Mucosa of descending colon (tissue), 3 donors: ENCODE data around the gene STEAP3. TPM values are rescaled to one million over a fixed set of nuclear protein-coding genes. Genes with fewer than 3 reads are reported as not detected.

Experiments used
- ATAC-seq: fragments of 200-7000 bp; cut with Tn5 transposase; one replicate; pipeline ENCODE4 v1.9.1; 2020; ENCODE audit warnings: mild to moderate bottlenecking, moderate library complexity
- DNase-seq, 3 donors: peaks; one replicate each; pipeline ENCODE4 v3.0.0-alpha.2; 2020
- H3K36me3 ChIP-seq: fragments of 200-600 bp; one replicate; pipeline ENCODE4 v1.8.0; 2021; ENCODE audit warnings: low read depth, mild to moderate bottlenecking
- H3K4me1 ChIP-seq: fragments of 200-600 bp; one replicate; pipeline ENCODE4 v1.8.0; 2021; ENCODE audit warnings: low read depth, mild to moderate bottlenecking
- H3K4me3 ChIP-seq: fragments of 200-600 bp; one replicate; pipeline ENCODE4 v1.8.0; 2021; ENCODE audit warnings: mild to moderate bottlenecking
- H3K9me3 ChIP-seq: fragments of 200-600 bp; one replicate; pipeline ENCODE4 v1.8.0; 2021; ENCODE audit warnings: mild to moderate bottlenecking
- CTCF ChIP-seq: fragments of 200-600 bp; IDR thresholded peaks from one replicate; pipeline ENCODE4 v1.8.0; 2022; ENCODE audit warnings: antibody characterized with exemption, mild to moderate bottlenecking
- intact Hi-C, 2 donors: fragments of 100-400 bp; cut with DNase I in 1 of 2; cut with micrococcal nuclease in 1 of 2; formaldehyde crosslinking; loops; one replicate each; pipeline versions ENCODE4 v1.11.0 to v1.11.1; 2022; cut with DNase I, micrococcal nuclease
- total RNA-seq, 3 donors: library from RNA; stranded (reverse); fragmentation: NEBNext Ultra II Directional in 2 of 3; extraction: Animal tissue kit (Norgen Biotek cat#: 25700) in 2 of 3; gene quantifications; one replicate each; pipeline versions ENCODE4 v1.2.1 to v1.2.4, GENCODE V29; 2021 to 2023
- donor health status: DM: no; HTN: no; CAD: no; lungs with moderate emphysema.
- donor health status: DM: no; HTN: no; CAD: no.
- donor health status: DM: no; HTN: yes; CAD: no.

STEAP3 gene
- total RNA-seq, 3 donors from 2014 or later, result 13.9 to 28.9 (median 15.3) TPM

DNA sequence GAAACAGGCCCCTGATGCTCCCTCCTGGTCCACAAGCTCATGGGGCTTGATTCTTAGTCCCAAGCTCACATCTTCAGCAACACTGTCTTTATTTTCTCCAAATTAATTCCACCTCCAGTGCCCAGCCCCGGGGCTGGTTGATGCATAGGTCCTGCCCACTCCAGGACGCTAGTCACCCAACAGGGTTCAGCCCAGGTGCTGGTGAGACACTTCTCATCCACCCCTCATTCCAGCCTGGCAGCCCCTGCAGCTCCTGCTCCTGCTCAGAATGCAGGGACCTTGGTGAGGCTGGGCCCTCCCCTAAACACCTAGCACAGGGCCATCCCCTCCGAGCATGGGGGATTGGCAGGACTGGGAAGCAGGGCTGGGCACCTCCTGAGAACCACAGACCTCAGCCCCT is 25.7 kb downstream of the STEAP3 start:
- Histone ChIP-seq H3K36me3 (no peaks in the 10 kb centered on the region), H3K4me1 (no peaks in the 10 kb centered on the region), H3K9me3 (no peaks in the 10 kb centered on the region), H3K4me3 (no peak overlapping the region)
- TF ChIP-seq CTCF, result no peak
- intact Hi-C loops, result no loop called here
- no peak for ATAC-seq
- DNase-seq, result no peak

DNA sequence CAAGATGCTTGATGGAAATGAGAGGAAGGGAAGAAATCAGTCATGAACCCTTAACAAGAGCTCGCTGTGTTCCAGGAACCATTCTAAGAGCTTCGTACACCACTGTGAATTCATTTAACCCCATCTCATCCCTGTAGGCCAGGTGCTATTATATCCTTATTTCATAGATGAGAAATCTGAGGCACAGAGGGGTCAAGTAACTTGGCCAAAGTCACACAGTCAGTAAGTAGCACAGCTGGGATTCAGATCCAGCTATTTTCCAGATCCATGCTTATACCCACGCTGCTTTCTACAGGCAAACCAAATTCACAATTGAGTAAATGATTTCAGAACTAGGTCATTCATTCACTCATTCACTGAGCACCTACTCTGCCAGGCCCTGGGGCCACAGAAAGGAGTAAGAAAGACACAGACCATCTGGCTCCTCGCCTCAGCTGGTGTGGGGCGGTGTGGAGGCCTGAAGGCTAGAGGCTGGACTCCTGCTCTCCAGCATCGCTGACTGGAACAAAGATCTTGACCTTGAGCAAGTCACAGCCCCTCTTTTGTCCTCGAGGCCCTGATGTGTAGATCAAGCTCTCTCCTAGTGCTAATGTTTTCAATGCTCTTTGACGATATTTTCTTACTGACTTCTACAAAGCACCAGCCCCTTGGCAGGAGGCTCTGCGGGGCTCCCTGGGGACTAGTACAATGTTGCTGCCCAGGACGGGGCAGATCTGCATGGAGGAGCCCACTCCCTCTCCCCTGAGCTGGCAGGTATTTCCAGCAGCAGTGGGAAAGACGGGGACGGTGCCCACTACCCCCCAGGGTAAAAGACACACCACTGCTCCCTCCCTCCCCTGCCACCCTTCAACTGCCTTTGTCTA is 26.5 kb downstream of the STEAP3 start:
- Histone ChIP-seq H3K36me3 (no peaks in the 10 kb centered on the region), H3K9me3 (no peaks in the 10 kb centered on the region), H3K4me1 (no peaks in the 10 kb centered on the region), H3K4me3 (no peak overlapping the region)
- ATAC-seq, result no peak
- DNase-seq, result no peak
- TF ChIP-seq CTCF, result no peak
- intact Hi-C loops, result no loop called here

DNA sequence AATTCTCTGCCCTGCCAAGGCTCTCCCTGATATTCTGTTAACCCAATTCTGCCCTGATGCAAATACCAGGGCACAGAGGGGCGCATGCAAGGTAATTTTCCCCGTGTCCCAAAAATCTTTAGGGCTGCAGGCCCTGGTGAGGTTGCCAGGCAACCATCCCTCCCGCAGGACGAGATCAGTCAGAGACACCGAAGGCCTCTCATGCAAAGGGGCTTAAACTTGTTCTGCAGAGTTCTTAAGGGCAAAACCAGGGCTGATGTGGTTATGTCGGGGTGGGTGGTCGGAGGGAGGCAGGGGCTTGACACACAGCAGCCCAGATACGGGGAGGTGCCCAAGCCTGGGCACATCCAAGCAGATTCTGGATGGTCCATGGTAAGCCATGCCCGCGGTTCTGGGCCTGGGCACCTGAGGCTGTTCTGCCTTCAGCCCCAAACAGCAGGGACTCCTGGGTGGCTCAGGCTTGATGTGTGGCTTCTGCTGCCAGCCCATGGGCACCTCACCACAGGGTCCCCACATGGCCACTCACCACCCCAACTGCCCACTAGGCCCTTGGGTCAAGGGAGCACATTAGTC is 27.2 kb downstream of the STEAP3 start:
- DNase-seq, result no peak
- intact Hi-C loops, result no loop called here

GRCh38 chr2:119251652-119252051 is 28.0 kb downstream of the STEAP3 start:
- no peak for TF ChIP-seq CTCF
- no peaks in the 10 kb centered on the region for H3K4me1 ChIP-seq
- ATAC-seq (no peak), DNase-seq (no peak)
- no peaks in the 10 kb centered on the region for H3K9me3 ChIP-seq
- intact Hi-C loops, result no loop called here
- H3K36me3 ChIP-seq, result no peaks in the 10 kb centered on the region
- no peak overlapping the region for H3K4me3 ChIP-seq

More for the DNA sequence above, 27.2 kb downstream of the STEAP3 start:
- TF ChIP-seq CTCF, result no peak
- no peak for ATAC-seq
- Histone ChIP-seq H3K4me1 (no peaks in the 10 kb centered on the region), H3K9me3 (no peaks in the 10 kb centered on the region), H3K4me3 (no peak overlapping the region), H3K36me3 (no peaks in the 10 kb centered on the region)

GRCh38 chr2:119252186-119253113 is 28.8 kb downstream of the STEAP3 start:
- no peaks in the 10 kb centered on the region for H3K9me3 ChIP-seq
- no peak overlapping the region for H3K4me3 ChIP-seq
- no peaks in the 10 kb centered on the region for H3K36me3 ChIP-seq
- no peaks in the 10 kb centered on the region for H3K4me1 ChIP-seq
- no peak for ATAC-seq
- intact Hi-C loops, result no loop called here
- no peak for DNase-seq
- TF ChIP-seq CTCF, result no peak
